Peyer's patch (tissue), 4 donors: ENCODE measurements around the gene ZBTB7C. TPM values are rescaled to one million over a fixed set of nuclear protein-coding genes. Genes with fewer than 3 reads are reported as not detected.

Experiments used
- DNase-seq, 3 donors: peaks; one replicate each; pipeline ENCODE4 v3.0.0-alpha.2; 2017 to 2019
- H3K27ac ChIP-seq, 4 donors: fragments of 200-600 bp; sonication (generic); one replicate each; pipeline ENCODE4 v1.5.1; 2016 to 2019
- H3K27me3 ChIP-seq, 2 donors: fragments of 200-600 bp; sonication (generic); one replicate each; pipeline ENCODE4 v1.5.1; 2019
- H3K36me3 ChIP-seq, 3 donors: fragments of 200-600 bp; sonication (generic); one replicate each; pipeline ENCODE4 v1.5.1; 2016 to 2019
- H3K4me1 ChIP-seq, 4 donors: fragments of 200-600 bp; sonication (generic); one replicate each; pipeline ENCODE4 v1.5.1; 2016 to 2019
- H3K4me3 ChIP-seq, 4 donors: fragments of 200-600 bp; sonication (generic); 1 replicate in 3 of 4; 2 replicates in 1 of 4; pipeline ENCODE4 v1.5.1; 2016 to 2019; ENCODE audit warnings: mild to moderate bottlenecking in 1 of 4
- H3K9me3 ChIP-seq, 4 donors: fragments of 200-600 bp; sonication (generic); one replicate each; pipeline ENCODE4 v1.5.1; 2016 to 2019; ENCODE audit warnings: mild to moderate bottlenecking in 1 of 4
- CTCF ChIP-seq, 6 experiments: fragments of 450-650 bp in 4 of 6; fragments of 200-600 bp in 2 of 6; sonication (generic) in 1 of 6; IDR thresholded peaks; one replicate each; pipeline ENCODE4 v1.5.1; 2017 to 2019; ENCODE audit warnings: antibody characterized with exemption in 6 of 6, mild to moderate bottlenecking in 3 of 6, moderate library complexity in 1 of 6
- POLR2A ChIP-seq, 2 donors: fragments of 450-650 bp; IDR thresholded peaks; one replicate each; pipeline ENCODE4 v1.5.1; 2017; ENCODE audit warnings: antibody characterized with exemption in 2 of 2, mild to moderate bottlenecking in 2 of 2, moderate library complexity in 2 of 2
- total RNA-seq, 4 donors: library from RNA; depleted of rRNA; stranded (reverse); fragments of >200 nt; gene quantifications; one replicate each; pipeline ENCODE4 v1.1.0, GENCODE V29; 2016

Gene ZBTB7C
- total RNA-seq, 4 donors from 2014 or later, result 10.5 to 15.7 (median 14.2) TPM

GRCh38 chr18:48104705-48105104, 304.5 kb downstream of the ZBTB7C start:
- Histone ChIP-seq H3K4me1 (peaks cover 0 to 5% (median 0%) of the 10 kb centered on the region in 4 donors), H3K9me3 (no peaks in the 10 kb centered on the region), H3K36me3 (no peaks in the 10 kb centered on the region), H3K27me3 (no peaks in the 10 kb centered on the region), H3K4me3 (no peak overlapping the region), H3K27ac (no peak overlapping the region)
- TF ChIP-seq POLR2A (IDR thresholded peaks at IDR 0.05) (no peak), CTCF (IDR thresholded peaks at IDR 0.05) (no peak)
- peak in 1 of 3 donors; percentile 64 for DNase-seq

- H3K27ac ChIP-seq, result no peak overlapping the region
- TF ChIP-seq POLR2A (IDR thresholded peaks at IDR 0.05) (no peak), CTCF (IDR thresholded peaks at IDR 0.05) (no peak)
- peaks cover 0 to 5% (median 0%) of the 10 kb centered on the region in 4 donors for H3K4me1 ChIP-seq
- H3K27me3 ChIP-seq, result no peaks in the 10 kb centered on the region
- H3K9me3 ChIP-seq, result no peaks in the 10 kb centered on the region
- no peak overlapping the region for H3K4me3 ChIP-seq
- DNase-seq, result no peak
- no peaks in the 10 kb centered on the region for H3K36me3 ChIP-seq
These were observed 308.5 kb downstream of the ZBTB7C start for GRCh38 chr18:48100651-48101165.

GRCh38 chr18:48100165-48100575, 309.0 kb downstream of the ZBTB7C start:
- Histone ChIP-seq H3K36me3 (no peaks in the 10 kb centered on the region), H3K4me1 (peaks cover 0 to 5% (median 0%) of the 10 kb centered on the region in 4 donors), H3K4me3 (no peak overlapping the region), H3K27me3 (no peaks in the 10 kb centered on the region), H3K27ac (no peak overlapping the region), H3K9me3 (no peaks in the 10 kb centered on the region)
- TF ChIP-seq CTCF (IDR thresholded peaks at IDR 0.05) (no peak), POLR2A (IDR thresholded peaks at IDR 0.05) (no peak)
- no peak for DNase-seq

GRCh38 chr18:48099481-48100164, 309.6 kb downstream of the ZBTB7C start:
- Histone ChIP-seq H3K9me3 (no peaks in the 10 kb centered on the region), H3K36me3 (no peaks in the 10 kb centered on the region), H3K27ac (no peak overlapping the region), H3K4me1 (peaks cover 0 to 5% (median 0%) of the 10 kb centered on the region in 4 donors), H3K27me3 (no peaks in the 10 kb centered on the region), H3K4me3 (no peak overlapping the region)
- DNase-seq, result no peak
- no peak for TF ChIP-seq POLR2A (IDR thresholded peaks at IDR 0.05)
- TF ChIP-seq CTCF (IDR thresholded peaks at IDR 0.05), result no peak

- H3K4me3 ChIP-seq, result no peak overlapping the region
- H3K27ac ChIP-seq, result no peak overlapping the region
- no peaks in the 10 kb centered on the region for H3K9me3 ChIP-seq
- no peak for DNase-seq
- no peaks in the 10 kb centered on the region for H3K36me3 ChIP-seq
- no peaks in the 10 kb centered on the region for H3K27me3 ChIP-seq
- peaks cover 0 to 5% (median 0%) of the 10 kb centered on the region in 4 donors for H3K4me1 ChIP-seq
- no peak for TF ChIP-seq POLR2A (IDR thresholded peaks at IDR 0.05)
- TF ChIP-seq CTCF (IDR thresholded peaks at IDR 0.05), result no peak
These were observed 310.6 kb downstream of the ZBTB7C start for GRCh38 chr18:48098538-48098937.
